Type B pancreatic cell (in vitro differentiated cells): ENCODE data around the gene ANKS1B. TPM values are rescaled to one million over a fixed set of nuclear protein-coding genes. Genes with fewer than 3 reads are reported as not detected.

Experiments used
- DNase-seq: peaks from one replicate; pipeline ENCODE4 v3.0.0; 2021; ENCODE audit warnings: mixed read lengths; ENCODE audit not compliant: unreplicated experiment; ENCODE audit errors: extremely low spot score
- H3K27ac Mint-ChIP-seq: 2 replicates; pipeline ENCODE4 v1.8.0; 2021; ENCODE audit warnings: mild to moderate bottlenecking, mixed read lengths
- H3K27me3 Mint-ChIP-seq: 2 replicates; pipeline ENCODE4 v1.8.0; 2021; ENCODE audit warnings: mixed read lengths
- H3K36me3 Mint-ChIP-seq: 2 replicates; pipeline ENCODE4 v1.8.0; 2021; ENCODE audit warnings: mixed read lengths
- H3K4me1 Mint-ChIP-seq: one replicate; pipeline ENCODE4 v1.8.0; 2021; ENCODE audit warnings: mixed read lengths; ENCODE audit not compliant: unreplicated experiment
- H3K4me3 Mint-ChIP-seq: 2 replicates; pipeline ENCODE4 v1.8.0; 2021; ENCODE audit warnings: mild to moderate bottlenecking, mixed read lengths
- H3K9me3 Mint-ChIP-seq: 2 replicates; pipeline ENCODE4 v1.8.0; 2021; ENCODE audit warnings: mixed read lengths
- total RNA-seq: library from RNA; stranded (reverse); gene quantifications from 2 replicates; pipeline ENCODE4 v1.2.1, GENCODE V29; 2021; ENCODE audit warnings: low replicate concordance
- TF ChIP-seq, protein P1 (sequence below): fragments of 200-600 bp; sonication (generic); conservative IDR thresholded peaks from 2 replicates; pipeline ENCODE4 v1.5.0; 2021; ENCODE audit warnings: antibody characterized with exemption, mild to moderate bottlenecking

Gene ANKS1B
- total RNA-seq, 1 donor from 2014 or later, result 4.7 TPM

DNA sequence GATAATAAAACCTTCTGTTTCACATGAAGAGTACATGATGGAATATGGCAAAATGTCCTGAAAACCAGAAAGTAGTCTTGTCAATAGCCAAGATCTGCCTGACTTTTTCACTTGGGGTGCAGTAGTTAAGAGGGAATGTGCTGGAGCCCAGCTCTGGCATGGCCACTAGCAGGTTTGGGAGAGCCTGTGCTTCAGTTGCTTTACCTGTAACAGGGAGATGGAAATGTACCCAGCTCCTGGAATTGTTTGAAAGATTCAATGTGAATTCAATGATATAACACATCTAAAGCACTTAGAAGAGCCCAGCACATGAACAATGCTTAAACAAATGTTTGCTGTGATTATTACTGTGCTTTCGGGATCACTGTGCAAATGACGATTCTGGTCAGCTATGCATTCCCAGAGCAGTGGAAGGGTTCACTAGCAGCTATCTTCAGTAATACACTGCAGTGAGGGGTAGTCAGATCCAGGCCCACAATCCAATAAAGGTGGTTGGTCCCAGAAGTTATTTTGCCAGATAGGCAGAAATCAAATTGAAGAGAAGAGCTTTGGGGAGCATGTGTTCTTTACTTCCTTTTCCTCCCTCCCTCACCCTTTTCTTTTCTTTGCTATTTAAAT is 1114.7 kb downstream of the ANKS1B start:
- H3K27ac Mint-ChIP-seq, result no peak overlapping the region
- peaks cover 11% of the 10 kb centered on the region for H3K27me3 Mint-ChIP-seq
- TF ChIP-seq, protein P1, sequence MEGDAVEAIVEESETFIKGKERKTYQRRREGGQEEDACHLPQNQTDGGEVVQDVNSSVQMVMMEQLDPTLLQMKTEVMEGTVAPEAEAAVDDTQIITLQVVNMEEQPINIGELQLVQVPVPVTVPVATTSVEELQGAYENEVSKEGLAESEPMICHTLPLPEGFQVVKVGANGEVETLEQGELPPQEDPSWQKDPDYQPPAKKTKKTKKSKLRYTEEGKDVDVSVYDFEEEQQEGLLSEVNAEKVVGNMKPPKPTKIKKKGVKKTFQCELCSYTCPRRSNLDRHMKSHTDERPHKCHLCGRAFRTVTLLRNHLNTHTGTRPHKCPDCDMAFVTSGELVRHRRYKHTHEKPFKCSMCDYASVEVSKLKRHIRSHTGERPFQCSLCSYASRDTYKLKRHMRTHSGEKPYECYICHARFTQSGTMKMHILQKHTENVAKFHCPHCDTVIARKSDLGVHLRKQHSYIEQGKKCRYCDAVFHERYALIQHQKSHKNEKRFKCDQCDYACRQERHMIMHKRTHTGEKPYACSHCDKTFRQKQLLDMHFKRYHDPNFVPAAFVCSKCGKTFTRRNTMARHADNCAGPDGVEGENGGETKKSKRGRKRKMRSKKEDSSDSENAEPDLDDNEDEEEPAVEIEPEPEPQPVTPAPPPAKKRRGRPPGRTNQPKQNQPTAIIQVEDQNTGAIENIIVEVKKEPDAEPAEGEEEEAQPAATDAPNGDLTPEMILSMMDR, result no peak
- no peaks in the 10 kb centered on the region for H3K36me3 Mint-ChIP-seq
- no peaks in the 10 kb centered on the region for H3K9me3 Mint-ChIP-seq
- DNase-seq, result no peak
- H3K4me3 Mint-ChIP-seq, result no peak overlapping the region
- H3K4me1 Mint-ChIP-seq, result peaks cover 9% of the 10 kb centered on the region

- no peak overlapping the region for H3K27ac Mint-ChIP-seq
- peaks cover 9% of the 10 kb centered on the region for H3K4me1 Mint-ChIP-seq
- H3K9me3 Mint-ChIP-seq, result no peaks in the 10 kb centered on the region
- no peak overlapping the region for H3K4me3 Mint-ChIP-seq
- H3K27me3 Mint-ChIP-seq, result peaks cover 11% of the 10 kb centered on the region
- DNase-seq, result no peak
- no peaks in the 10 kb centered on the region for H3K36me3 Mint-ChIP-seq
- TF ChIP-seq, protein P1, result no peak
Observed at GRCh38 chr12:98868538-98868937, 1116.2 kb downstream of the ANKS1B start.

DNA sequence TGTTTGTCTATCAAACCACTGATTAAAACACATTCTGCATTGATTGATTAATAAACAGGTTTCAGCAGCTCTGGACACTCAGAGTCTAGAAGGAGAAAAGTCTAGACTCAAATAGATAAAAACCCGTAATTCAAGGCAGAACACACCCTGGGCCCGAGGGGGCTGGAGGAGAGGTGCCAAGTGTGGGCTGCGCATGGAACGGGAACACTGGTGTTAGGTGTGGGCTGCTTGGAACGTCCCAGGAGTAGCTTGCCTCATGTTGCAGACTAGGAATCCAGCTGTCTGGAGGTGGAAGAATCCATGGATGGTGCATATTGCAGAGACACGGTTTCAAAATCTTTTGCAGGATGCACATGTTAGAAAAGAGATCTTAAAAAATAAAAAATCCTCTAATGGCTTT is 1116.7 kb downstream of the ANKS1B start:
- Mint-ChIP-seq H3K4me3 (no peak overlapping the region), H3K27ac (no peak overlapping the region), H3K9me3 (no peaks in the 10 kb centered on the region), H3K36me3 (no peaks in the 10 kb centered on the region), H3K4me1 (peaks cover 12% of the 10 kb centered on the region), H3K27me3 (peaks cover 11% of the 10 kb centered on the region)
- TF ChIP-seq, protein P1, result no peak
- DNase-seq, result no peak

- no peaks in the 10 kb centered on the region for H3K27me3 Mint-ChIP-seq
Observed at GRCh38 chr12:98864363-98864762, 1120.4 kb downstream of the ANKS1B start.

DNA sequence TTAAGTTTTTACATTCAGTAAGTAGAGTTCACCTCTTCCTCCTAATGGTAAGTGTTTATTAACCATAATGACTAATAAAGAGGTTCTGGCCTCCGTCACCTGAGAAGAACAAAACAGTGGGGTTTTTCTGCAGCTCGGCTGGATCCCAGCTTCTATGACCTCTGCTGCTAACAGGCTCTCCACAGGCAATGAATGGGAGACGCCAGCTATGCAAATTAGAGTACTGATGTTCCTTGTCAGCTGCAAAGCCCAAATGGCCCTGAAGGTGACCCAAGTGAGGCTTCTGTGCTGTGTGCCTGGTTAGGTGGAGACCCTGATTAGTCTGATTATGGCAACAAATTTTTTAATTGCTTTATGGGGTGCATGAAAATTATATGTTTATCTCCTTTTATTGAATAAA is 1121.6 kb downstream of the ANKS1B start:
- Mint-ChIP-seq H3K27me3 (peaks cover 3% of the 10 kb centered on the region), H3K4me1 (peaks cover 16% of the 10 kb centered on the region), H3K27ac (no peak overlapping the region)

More at GRCh38 chr12:98864363-98864762, 1120.4 kb downstream of the ANKS1B start:
- Mint-ChIP-seq H3K36me3 (no peaks in the 10 kb centered on the region), H3K4me1 (peaks cover 10% of the 10 kb centered on the region), H3K27ac (no peak overlapping the region), H3K9me3 (no peaks in the 10 kb centered on the region), H3K4me3 (no peak overlapping the region)
- TF ChIP-seq, protein P1, result no peak
- DNase-seq, result no peak

More for the DNA sequence above, 1121.6 kb downstream of the ANKS1B start:
- H3K36me3 Mint-ChIP-seq, result no peaks in the 10 kb centered on the region
- DNase-seq, result no peak
- no peaks in the 10 kb centered on the region for H3K9me3 Mint-ChIP-seq
- TF ChIP-seq, protein P1, result no peak
- no peak overlapping the region for H3K4me3 Mint-ChIP-seq
